ENCODE measurements around the gene TIMP3. TPM values are rescaled to one million over a fixed set of nuclear protein-coding genes. Genes with fewer than 3 reads are reported as not detected.
A peak's percentile ranks its signal among the peaks of the same experiment; 100 is the strongest.

TIMP3 gene
- total and polyA plus RNA-seq, 10 donors = 19.7 to 689 (median 367) TPM

GRCh38 chr22:32804531-32805360, 3.2 kb downstream of the TIMP3 start:
- no peak for DNase-seq
- H3K4me1 ChIP-seq = peaks cover 0 to 69% (median 28%) of the 10 kb centered on the region in 6 donors
- peaks cover 0 to 18% (median 0%) of the 10 kb centered on the region in 6 donors for H3K36me3 ChIP-seq
- no peak for TF ChIP-seq CTCF (IDR thresholded peaks at IDR 0.05 in 8 of 11, conservative IDR thresholded peaks at IDR 0.05 in 3 of 11)
- peak in 1 of 3 donors; percentile 4 for TF ChIP-seq POLR2A (IDR thresholded peaks at IDR 0.05)
- peak; percentile 45 to 71 (median 68) for TF ChIP-seq POLR2AphosphoS5 (IDR thresholded peaks at IDR 0.05)
- H3K9me3 ChIP-seq = no peaks in the 10 kb centered on the region
- intact Hi-C loops (cut with DNase I; ENCODE audit: low total_unique reads) = loop anchor here (10.0 kb wide), 1 partner anchor 190 kb away; no protein-coding TSS in a partner anchor
- H3K4me3 ChIP-seq = peak overlapping the region; percentile 52 to 92 (median 67)
- WGBS, 5 donors = 49 to 71% (median 62%) methylated on average over 14 of the region's 14 CpGs
- H3K27ac ChIP-seq = peak overlapping the region in 7 of 8 donors; percentile 15 to 90 (median 84)
- H3K27me3 ChIP-seq (replicated peaks in 1 of 7) = peaks cover 0 to 56% (median 13%) of the 10 kb centered on the region in 7 donors

GRCh38 chr22:32805361-32805881, 3.9 kb downstream of the TIMP3 start:
- Histone ChIP-seq H3K4me3 (peak overlapping the region in 5 of 8 donors; percentile 58 to 92 (median 69)), H3K36me3 (peaks cover 0 to 24% (median 0%) of the 10 kb centered on the region in 6 donors), H3K27ac (peak overlapping the region in 4 of 8 donors; percentile 81 to 90 (median 86)), H3K27me3 (replicated peaks in 1 of 7) (peaks cover 0 to 52% (median 13%) of the 10 kb centered on the region in 7 donors), H3K9me3 (no peaks in the 10 kb centered on the region), H3K4me1 (peaks cover 0 to 73% (median 30%) of the 10 kb centered on the region in 6 donors)
- 71 to 87% (median 81%) methylated on average over 4 of the region's 4 CpGs for WGBS, 5 donors
- no peak for TF ChIP-seq CTCF (IDR thresholded peaks at IDR 0.05 in 8 of 11, conservative IDR thresholded peaks at IDR 0.05 in 3 of 11)
- TF ChIP-seq POLR2AphosphoS5 (IDR thresholded peaks at IDR 0.05) = peak in 1 of 3 donors; percentile 59
- intact Hi-C loops (cut with DNase I; ENCODE audit: low total_unique reads) = loop anchor here (10.0 kb wide), 1 partner anchor 189 kb away; no protein-coding TSS in a partner anchor
- DNase-seq = no peak

GRCh38 chr22:32806296-32806695, 4.8 kb downstream of the TIMP3 start:
- peak overlapping the region in 4 of 8 donors; percentile 58 to 92 (median 74) for H3K4me3 ChIP-seq
- no peaks in the 10 kb centered on the region for H3K9me3 ChIP-seq
- WGBS, 5 donors = 63 to 90% (median 79%) methylated on average over 2 of the region's 2 CpGs
- no peak for DNase-seq
- H3K36me3 ChIP-seq = peaks cover 0 to 29% (median 0%) of the 10 kb centered on the region in 6 donors
- peaks cover 0 to 66% (median 26%) of the 10 kb centered on the region in 6 donors for H3K4me1 ChIP-seq
- peak overlapping the region in 2 of 8 donors; percentile 5 to 11 for H3K27ac ChIP-seq
- TF ChIP-seq CTCF (IDR thresholded peaks at IDR 0.05 in 8 of 11, conservative IDR thresholded peaks at IDR 0.05 in 3 of 11) (no peak), POLR2A (IDR thresholded peaks at IDR 0.05) (no peak), POLR2AphosphoS5 (IDR thresholded peaks at IDR 0.05) (peak in 2 of 3 donors; percentile 25 to 82)
- H3K27me3 ChIP-seq (replicated peaks in 1 of 7) = peaks cover 0 to 44% (median 9%) of the 10 kb centered on the region in 7 donors
- intact Hi-C loops (cut with DNase I; ENCODE audit: low total_unique reads) = loop anchor here (10.0 kb wide), 1 partner anchor 189 kb away; no protein-coding TSS in a partner anchor

Data from spleen (tissue), 11 donors.